ENCODE measurements around the gene DYSF. TPM values are rescaled to one million over a fixed set of nuclear protein-coding genes. Genes with fewer than 3 reads are reported as not detected.

DYSF gene
- polyA plus RNA-seq, 5 donors: 14.6 to 25.8 (median 15.4) TPM

- DNase-seq: no peak
Measured at GRCh38 chr2:71526141-71526540, 72.8 kb downstream of the DYSF start.

- DNase-seq: no peak
Measured at GRCh38 chr2:71526975-71527374, 73.6 kb downstream of the DYSF start.

- DNase-seq: no peak
Measured at GRCh38 chr2:71528131-71528591, 74.8 kb downstream of the DYSF start.

GRCh38 chr2:71528749-71529148 lies 75.4 kb downstream of the DYSF start:
- DNase-seq: no peak

- DNase-seq: no peak
Measured at GRCh38 chr2:71530211-71530610, 76.8 kb downstream of the DYSF start.

GRCh38 chr2:71530641-71531332 lies 77.4 kb downstream of the DYSF start:
- peak in 1 of 2 donors; percentile 12 for DNase-seq

- no peak for DNase-seq
Measured at GRCh38 chr2:71531522-71532047, 78.2 kb downstream of the DYSF start.

GRCh38 chr2:71532327-71532726 lies 79.0 kb downstream of the DYSF start:
- DNase-seq: no peak

- no peak for DNase-seq
Measured at GRCh38 chr2:71534201-71534600, 80.8 kb downstream of the DYSF start.

GRCh38 chr2:71534826-71535225 lies 81.5 kb downstream of the DYSF start:
- DNase-seq: no peak

GRCh38 chr2:71535526-71535925 lies 82.2 kb downstream of the DYSF start:
- no peak for DNase-seq

- no peak for DNase-seq
Measured at GRCh38 chr2:71536226-71536671, 82.9 kb downstream of the DYSF start.

- DNase-seq: no peak
Measured at GRCh38 chr2:71538241-71538640, 84.9 kb downstream of the DYSF start.

- no peak for DNase-seq
Measured at GRCh38 chr2:71538656-71539265, 85.4 kb downstream of the DYSF start.

GRCh38 chr2:71540818-71541217 lies 87.5 kb downstream of the DYSF start:
- no peak for DNase-seq

GRCh38 chr2:71544919-71545571 lies 91.7 kb downstream of the DYSF start:
- no peak for DNase-seq

GRCh38 chr2:71545572-71546274 lies 92.4 kb downstream of the DYSF start:
- peak; percentile 50 to 65 for DNase-seq

GRCh38 chr2:71546275-71546638 lies 92.9 kb downstream of the DYSF start:
- no peak for DNase-seq

- no peak for DNase-seq
Measured at GRCh38 chr2:71546777-71547281, 93.5 kb downstream of the DYSF start.

- no peak for DNase-seq
Measured at GRCh38 chr2:71547616-71548285, 94.4 kb downstream of the DYSF start.

All from right lung (tissue), 5 donors.